ENCODE results near the gene ODAD3. TPM values are rescaled to one million over a fixed set of nuclear protein-coding genes. Genes with fewer than 3 reads are reported as not detected.
A peak's percentile ranks its signal among the peaks of the same experiment; 100 is the strongest.

The ODAD3 gene
- total and polyA plus RNA-seq, 10 of the 15 experiments (the other 5 are each of a cell fraction or from before 2014, with no cell fraction given): 0.11 to 0.39 (median 0.28) TPM; not detected in 7

DNA sequence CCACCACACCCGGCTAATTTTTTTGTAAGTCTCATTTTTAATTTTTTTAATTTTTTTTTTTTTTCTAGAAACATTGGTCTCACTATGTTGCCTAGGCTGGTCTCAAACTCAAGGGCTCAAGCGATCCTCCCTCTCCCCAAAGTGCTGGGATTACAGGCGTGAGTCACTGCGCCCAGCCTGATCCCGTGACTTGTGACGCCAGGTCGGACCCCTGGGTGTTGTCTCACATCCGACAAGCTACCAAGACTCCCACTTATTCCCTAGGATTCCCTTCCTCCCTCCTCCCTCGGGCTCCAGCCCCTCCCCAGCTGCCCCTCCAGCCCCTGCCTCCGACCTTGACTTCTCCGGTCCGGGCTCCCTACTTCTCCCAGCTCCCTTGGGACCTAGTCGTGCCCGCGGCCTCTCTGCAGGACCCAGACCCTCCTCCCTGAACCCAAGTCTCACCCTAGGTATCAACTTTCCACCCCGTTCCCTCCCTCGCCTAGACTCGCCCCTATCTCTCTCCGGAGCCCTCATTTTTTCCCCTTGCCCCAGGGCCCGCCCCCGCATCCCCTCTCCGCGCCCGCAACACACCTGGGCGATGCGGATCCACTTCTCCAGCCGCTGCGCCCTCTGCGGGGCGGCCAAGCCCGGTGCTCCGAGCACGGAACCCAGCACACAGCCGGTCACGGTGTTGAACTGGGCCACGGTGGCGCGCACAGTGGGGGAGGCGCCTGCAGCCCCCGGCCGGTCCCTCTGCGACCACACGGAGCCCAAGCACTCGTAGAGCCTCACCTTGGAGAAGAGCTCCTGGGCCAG is 28.9 kb downstream of the ODAD3 start:
- no peak for FAIRE-seq
- Histone ChIP-seq H3K27me3 (replicated peaks in 1 of 2; ENCODE audit: control insufficient read depth in 2 of 2, insufficient read depth in 2 of 2, low read length in 1 of 2) (no peaks in the 10 kb centered on the region; a peak in 1 of 4 replicates), H2AFZ (ENCODE audit: control insufficient read depth, low read depth, low read length) (no peak overlapping the region), H3K4me3 (no peak overlapping the region), H3K4me2 (ENCODE audit: control insufficient read depth, insufficient read depth) (no peak overlapping the region), H3K9ac (ENCODE audit: control insufficient read depth, insufficient read depth, low read length) (no peak overlapping the region), H3K36me3 (ENCODE audit: control insufficient read depth in 2 of 2, insufficient read depth in 2 of 2, low read length in 1 of 2) (no peaks in the 10 kb centered on the region), H3K79me2 (ENCODE audit: control insufficient read depth, insufficient read depth, low read length) (no peaks in the 10 kb centered on the region), H3K9me3 (replicated peaks; ENCODE audit: control insufficient read depth, insufficient read depth, low read length) (no peaks in the 10 kb centered on the region), H3K27ac (ENCODE audit: control insufficient read depth, insufficient read depth) (no peak overlapping the region), H3K4me1 (ENCODE audit: control insufficient read depth, insufficient read depth, low read length) (no peaks in the 10 kb centered on the region), H4K20me1 (ENCODE audit: control insufficient read depth, insufficient read depth) (no peaks in the 10 kb centered on the region)
- intact Hi-C loops (cut with micrococcal nuclease; ENCODE audit: unreplicated experiment): no loop called here
- ChIA-PET SMC1A (ENCODE audit: uncharacterized antibody, unreplicated experiment) (no interaction called here), CTCF (no interaction called here), RAD21 (ENCODE audit: unreplicated experiment) (no interaction called here), POLR2A (interaction anchor here (1.5 kb wide), 1 partner anchor 16 kb away, joined by 3 read pairs; no protein-coding TSS in a partner anchor)
- BruUV-seq (replicated peaks): no TSS peak
- WGBS (ENCODE audit: insufficient coverage, insufficient replicate concordance, low lambda C conversion rate, missing lambda C conversion rate): 40% methylated on average over 25 of the region's 44 CpGs
- TF ChIP-seq CTCF (IDR thresholded peaks at IDR 0.05 in 2 of 3, conservative IDR thresholded peaks at IDR 0.05 in 1 of 3; ENCODE audit: control insufficient read depth in 2 of 3, extremely low read depth in 1 of 3, insufficient read depth in 1 of 3, low read depth in 3 of 3, low read length in 3 of 3) (peak; percentile 2 to 11 (median 5); a peak in 1 of 6 replicates), RAD21 (IDR thresholded peaks at IDR 0.05; ENCODE audit: insufficient read depth, low read depth, low read length) (0 out of 2 replicates have a peak, but pooled peaks have one; percentile 6), TCF7 (IDR thresholded peaks at IDR 0.05; ENCODE audit: borderline replicate concordance) (no peak), KDM1A (IDR thresholded peaks at IDR 0.05; ENCODE audit: borderline replicate concordance) (no peak), POLR2A (IDR thresholded peaks at IDR 0.05; ENCODE audit: low read depth, low read length) (no peak), TCF3 (IDR thresholded peaks at IDR 0.05; ENCODE audit: borderline replicate concordance, insufficient read depth, low read depth, low read length) (0 out of 2 replicates have a peak, but pooled peaks have one; percentile 31), EGR1 (IDR thresholded peaks at IDR 0.05; ENCODE audit: borderline replicate concordance in 1 of 2, low read depth in 2 of 2, low read length in 2 of 2) (peak in 1 of 2 experiments; percentile 59; a peak in 1 of 3 replicates), NFYB (IDR thresholded peaks at IDR 0.05; ENCODE audit: insufficient read depth, low read depth, low read length) (no peak)
- no peak for ATAC-seq
- in situ Hi-C loops (cut with MboI): no loop called here
- DNase-seq (ENCODE audit: low read depth, low spot score): no peak

Data from GM12878 (cell line).